Erythroblast (primary cell): ENCODE results near the gene OSBPL5.

ENCODE experiments used
- GATA1 ChIP-seq: IDR thresholded peaks from 2 replicates; pipeline ENCODE4 v1.6.1; 2011; ENCODE audit warnings: low read depth, mild to moderate bottlenecking, control low read depth, low read length, moderate library complexity
- POLR2A ChIP-seq: IDR thresholded peaks from 2 replicates; pipeline ENCODE4 v1.6.1; 2011; ENCODE audit warnings: mild to moderate bottlenecking, low read length

GRCh38 chr11:3105791-3106735 is 59.0 kb downstream of the OSBPL5 start:
- TF ChIP-seq POLR2A: no peak
- TF ChIP-seq GATA1: no peak
